ENCODE measurements around the gene TMEM184B. TPM values are rescaled to one million over a fixed set of nuclear protein-coding genes. Genes with fewer than 3 reads are reported as not detected.

TMEM184B gene
- total RNA-seq, 6 experiments from 2014 or later, result 7.9 to 42.6 (median 16.9) TPM

- intact Hi-C loops (cut with DNase I), result no loop called here
- no peak for TF ChIP-seq POLR2A (IDR thresholded peaks at IDR 0.05)
- TF ChIP-seq, protein P1, sequence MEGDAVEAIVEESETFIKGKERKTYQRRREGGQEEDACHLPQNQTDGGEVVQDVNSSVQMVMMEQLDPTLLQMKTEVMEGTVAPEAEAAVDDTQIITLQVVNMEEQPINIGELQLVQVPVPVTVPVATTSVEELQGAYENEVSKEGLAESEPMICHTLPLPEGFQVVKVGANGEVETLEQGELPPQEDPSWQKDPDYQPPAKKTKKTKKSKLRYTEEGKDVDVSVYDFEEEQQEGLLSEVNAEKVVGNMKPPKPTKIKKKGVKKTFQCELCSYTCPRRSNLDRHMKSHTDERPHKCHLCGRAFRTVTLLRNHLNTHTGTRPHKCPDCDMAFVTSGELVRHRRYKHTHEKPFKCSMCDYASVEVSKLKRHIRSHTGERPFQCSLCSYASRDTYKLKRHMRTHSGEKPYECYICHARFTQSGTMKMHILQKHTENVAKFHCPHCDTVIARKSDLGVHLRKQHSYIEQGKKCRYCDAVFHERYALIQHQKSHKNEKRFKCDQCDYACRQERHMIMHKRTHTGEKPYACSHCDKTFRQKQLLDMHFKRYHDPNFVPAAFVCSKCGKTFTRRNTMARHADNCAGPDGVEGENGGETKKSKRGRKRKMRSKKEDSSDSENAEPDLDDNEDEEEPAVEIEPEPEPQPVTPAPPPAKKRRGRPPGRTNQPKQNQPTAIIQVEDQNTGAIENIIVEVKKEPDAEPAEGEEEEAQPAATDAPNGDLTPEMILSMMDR (IDR thresholded peaks at IDR 0.05), result no peak
- Histone ChIP-seq H3K36me3 (peaks cover 0 to 5% (median 2%) of the 10 kb centered on the region in 4 donors), H3K27me3 (no peaks in the 10 kb centered on the region), H3K4me1 (no peaks in the 10 kb centered on the region), H3K9me3 (no peaks in the 10 kb centered on the region), H3K4me3 (no peak overlapping the region), H3K27ac (peak overlapping the region in 1 of 3 donors; percentile 43)
- WGBS (ENCODE audit: insufficient coverage, low coverage, low lambda C conversion rate, missing lambda C conversion rate), result 75% methylated on average over 4 of the region's 12 CpGs
- peak; percentile 49 to 65 (median 59) for ATAC-seq
- DNase-seq, result no peak
Observed at GRCh38 chr22:38289583-38290082, 16.8 kb upstream of the TMEM184B start.

GRCh38 chr22:38286915-38287669, 14.3 kb upstream of the TMEM184B start:
- TF ChIP-seq, protein P1 (IDR thresholded peaks at IDR 0.05), result no peak
- no peak for TF ChIP-seq POLR2A (IDR thresholded peaks at IDR 0.05)
- Histone ChIP-seq H3K36me3 (no peaks in the 10 kb centered on the region), H3K4me3 (no peak overlapping the region), H3K27me3 (no peaks in the 10 kb centered on the region), H3K4me1 (peaks cover 0 to 13% (median 0%) of the 10 kb centered on the region in 4 donors), H3K27ac (no peak overlapping the region), H3K9me3 (no peaks in the 10 kb centered on the region)
- no peak for DNase-seq
- intact Hi-C loops (cut with DNase I), result no loop called here
- WGBS (ENCODE audit: insufficient coverage, low coverage, low lambda C conversion rate, missing lambda C conversion rate), result 61% methylated on average over 9 of the region's 11 CpGs
- no peak for ATAC-seq

- WGBS (ENCODE audit: insufficient coverage, low coverage, low lambda C conversion rate, missing lambda C conversion rate), result 76% methylated on average over 8 of the region's 8 CpGs
- Histone ChIP-seq H3K9me3 (no peaks in the 10 kb centered on the region), H3K27me3 (no peaks in the 10 kb centered on the region), H3K4me3 (no peak overlapping the region), H3K27ac (no peak overlapping the region), H3K36me3 (no peaks in the 10 kb centered on the region), H3K4me1 (peaks cover 0 to 13% (median 0%) of the 10 kb centered on the region in 4 donors)
- DNase-seq (no peak), ATAC-seq (no peak)
- intact Hi-C loops (cut with DNase I), result no loop called here
- TF ChIP-seq POLR2A (IDR thresholded peaks at IDR 0.05), result no peak
- TF ChIP-seq, protein P1 (IDR thresholded peaks at IDR 0.05), result no peak
Observed at GRCh38 chr22:38285018-38285417, 12.2 kb upstream of the TMEM184B start.

DNA sequence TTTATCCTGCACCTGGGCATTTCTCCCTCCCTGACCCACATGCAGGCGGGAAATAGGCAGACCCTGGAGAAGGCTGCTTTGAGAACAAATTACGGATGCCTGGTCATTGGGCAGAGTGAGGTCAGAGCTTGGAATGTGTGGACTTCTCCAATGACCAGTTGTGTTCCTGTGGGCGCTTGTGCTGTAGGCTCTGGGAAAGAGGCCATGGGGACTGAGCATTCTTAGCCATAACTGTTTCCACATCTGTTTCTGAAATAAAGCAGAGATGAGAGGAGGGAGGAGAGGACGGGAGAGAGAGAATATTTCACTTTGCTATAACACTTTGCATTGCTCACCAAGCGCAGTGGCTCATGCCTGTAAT, 11.2 kb upstream of the TMEM184B start:
- no peak for DNase-seq
- Histone ChIP-seq H3K9me3 (no peaks in the 10 kb centered on the region), H3K4me1 (peaks cover 0 to 13% (median 0%) of the 10 kb centered on the region in 4 donors), H3K36me3 (no peaks in the 10 kb centered on the region), H3K27me3 (no peaks in the 10 kb centered on the region), H3K4me3 (no peak overlapping the region), H3K27ac (no peak overlapping the region)
- TF ChIP-seq, protein P1 (IDR thresholded peaks at IDR 0.05), result no peak
- no peak for TF ChIP-seq POLR2A (IDR thresholded peaks at IDR 0.05)
- intact Hi-C loops (cut with DNase I), result no loop called here
- ATAC-seq, result peak; percentile 30 to 39 (median 34)
- 79% methylated on average over 5 of the region's 5 CpGs for WGBS (ENCODE audit: insufficient coverage, low coverage, low lambda C conversion rate, missing lambda C conversion rate)
